GM18511 (cell line): ENCODE data around the gene POTEJ.
"Not testable (repeated sequence)": the region's sequence is repeated elsewhere in the genome, so short reads cannot be mapped to it uniquely, and the experiment has no call there.

ENCODE experiments used
- ATAC-seq: cut with Tn5 transposase; IDR thresholded peaks from one replicate; pipeline ENCODE4 v1.9.1; 2021; ENCODE audit warnings: mild to moderate bottlenecking, moderate library complexity; ENCODE audit not compliant: unreplicated experiment

POTEJ gene

DNA sequence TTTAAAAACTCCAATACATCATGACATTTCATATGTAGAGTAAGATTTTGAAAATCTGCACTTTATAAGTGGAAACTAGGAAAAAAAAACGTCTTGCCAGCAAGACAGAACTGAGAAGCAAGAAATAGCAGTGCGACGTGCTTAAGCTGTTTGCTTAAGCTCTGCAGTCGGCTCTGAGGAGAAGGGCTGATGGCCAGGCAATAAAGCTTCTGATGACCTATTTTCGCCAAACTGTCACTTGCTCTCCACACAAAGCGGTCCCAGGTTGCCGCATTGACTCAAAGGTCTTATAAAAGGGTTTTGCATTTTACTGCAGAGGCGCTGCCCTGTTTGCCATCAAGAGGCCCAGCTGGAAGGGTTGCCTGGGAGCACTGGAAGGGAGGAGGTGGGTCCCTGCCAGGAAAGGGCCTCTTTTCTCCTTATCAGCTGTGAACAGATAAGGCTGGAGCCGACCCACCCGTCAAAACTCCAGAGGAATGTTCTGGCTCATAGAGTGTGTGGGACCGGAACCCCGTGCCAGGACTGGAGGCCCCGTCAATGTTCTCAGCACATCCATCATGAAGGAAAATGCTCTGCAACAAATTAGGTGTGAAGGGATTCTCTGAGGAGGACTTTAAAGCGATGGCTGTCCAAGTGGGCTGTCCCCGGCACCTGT lies 9.5 kb upstream of the POTEJ start:
- ATAC-seq: not testable (repeated sequence)

DNA sequence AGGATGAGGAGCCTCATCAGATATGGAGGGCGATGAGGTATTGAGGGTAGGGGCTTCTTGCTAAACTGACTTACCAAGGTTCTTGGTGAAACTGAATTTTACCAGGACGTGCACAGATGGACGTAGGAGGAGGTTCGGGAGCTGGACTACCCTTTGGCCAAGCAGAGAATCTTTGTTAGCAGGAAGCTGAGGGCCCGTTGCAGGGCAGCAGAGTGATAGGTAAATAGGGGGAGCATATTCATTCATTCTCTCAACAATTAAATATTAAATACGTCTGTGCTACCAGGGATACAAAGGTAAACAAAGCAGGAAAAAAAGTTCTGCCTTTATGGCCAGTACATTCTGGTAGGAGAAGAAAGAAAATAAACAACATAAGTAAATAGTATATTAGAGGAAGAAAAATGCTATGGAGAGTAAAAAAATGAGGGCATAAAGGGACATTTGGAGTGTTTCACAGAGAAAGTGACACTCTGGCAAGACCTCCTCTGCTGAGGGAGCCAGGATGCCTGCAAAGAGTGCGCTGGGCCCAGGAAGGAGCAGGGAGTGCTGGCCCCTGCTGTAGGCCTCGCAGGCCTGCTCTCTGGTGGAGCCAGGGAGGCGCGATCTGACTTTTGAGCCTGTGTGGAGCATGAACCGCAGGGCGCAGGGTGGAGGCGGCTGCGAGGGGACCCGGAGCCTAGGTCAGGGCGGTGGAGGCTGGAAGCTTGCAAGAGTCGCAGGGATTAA lies 2.8 kb upstream of the POTEJ start:
- ATAC-seq: not testable (repeated sequence)

DNA sequence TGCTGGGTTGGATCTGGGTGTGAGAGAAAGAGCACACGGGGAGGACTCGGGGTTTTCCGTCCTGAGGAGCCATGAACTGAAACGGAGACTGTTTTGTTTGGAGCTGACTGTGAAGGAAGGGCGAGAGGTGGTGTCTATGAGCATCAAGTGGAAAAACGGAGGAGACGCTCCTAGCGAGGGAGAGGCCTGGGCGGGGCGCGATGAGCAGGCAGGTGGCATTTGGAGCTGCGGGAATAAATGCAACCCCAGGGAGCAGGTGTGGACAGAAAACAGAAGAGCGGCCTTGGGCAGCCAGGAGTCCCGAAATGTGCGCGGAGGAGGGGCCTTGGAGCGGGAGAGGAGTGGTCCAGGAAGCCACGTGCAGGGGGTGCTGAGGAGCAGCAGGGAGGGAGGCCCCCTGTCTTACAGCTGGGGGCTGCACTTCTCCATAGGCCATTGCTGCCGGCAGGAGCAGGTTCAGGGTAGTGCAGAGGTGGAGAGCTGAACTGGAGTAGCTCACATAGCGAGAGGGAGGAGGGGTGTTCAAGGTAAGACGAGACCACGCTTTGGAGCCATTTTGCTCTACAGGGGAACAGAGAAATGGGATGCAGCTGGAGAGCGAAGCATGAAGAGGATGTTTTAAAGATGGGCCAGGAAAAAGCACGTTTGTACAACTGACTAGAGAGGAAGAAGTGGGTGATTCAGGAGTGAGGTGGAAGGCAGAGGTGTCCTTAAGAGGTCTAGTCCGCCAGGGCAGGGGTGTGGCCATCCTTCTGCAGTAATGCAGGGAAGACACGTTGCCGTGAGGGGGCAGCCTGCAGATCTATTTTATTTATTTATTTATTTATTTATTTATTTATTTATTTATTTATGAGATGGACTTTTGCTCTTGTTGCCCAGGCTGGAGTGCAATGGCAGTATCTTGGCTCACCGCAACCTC lies 2.0 kb upstream of the POTEJ start:
- not testable (repeated sequence) for ATAC-seq

DNA sequence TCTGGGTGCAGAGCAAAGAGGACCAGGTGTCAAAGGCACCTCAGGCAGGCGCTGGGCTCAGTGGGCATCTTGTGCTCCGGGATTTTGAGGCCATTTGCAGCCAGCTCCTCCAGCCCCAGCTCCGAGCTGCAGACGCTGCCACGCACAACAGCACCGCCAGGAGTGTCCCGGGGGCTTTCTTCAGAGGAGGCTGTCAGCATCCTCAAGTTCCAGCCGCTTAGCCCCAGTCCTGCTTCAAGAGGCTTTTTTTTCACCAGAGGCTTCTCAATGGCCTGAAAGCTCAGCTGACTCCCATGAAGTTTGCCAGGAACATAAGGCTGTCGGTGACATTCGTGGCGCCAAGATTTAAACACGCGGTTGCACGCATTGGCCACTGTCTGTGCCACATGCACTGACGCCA lies 754 bp upstream of the POTEJ start:
- not testable (repeated sequence) for ATAC-seq

DNA sequence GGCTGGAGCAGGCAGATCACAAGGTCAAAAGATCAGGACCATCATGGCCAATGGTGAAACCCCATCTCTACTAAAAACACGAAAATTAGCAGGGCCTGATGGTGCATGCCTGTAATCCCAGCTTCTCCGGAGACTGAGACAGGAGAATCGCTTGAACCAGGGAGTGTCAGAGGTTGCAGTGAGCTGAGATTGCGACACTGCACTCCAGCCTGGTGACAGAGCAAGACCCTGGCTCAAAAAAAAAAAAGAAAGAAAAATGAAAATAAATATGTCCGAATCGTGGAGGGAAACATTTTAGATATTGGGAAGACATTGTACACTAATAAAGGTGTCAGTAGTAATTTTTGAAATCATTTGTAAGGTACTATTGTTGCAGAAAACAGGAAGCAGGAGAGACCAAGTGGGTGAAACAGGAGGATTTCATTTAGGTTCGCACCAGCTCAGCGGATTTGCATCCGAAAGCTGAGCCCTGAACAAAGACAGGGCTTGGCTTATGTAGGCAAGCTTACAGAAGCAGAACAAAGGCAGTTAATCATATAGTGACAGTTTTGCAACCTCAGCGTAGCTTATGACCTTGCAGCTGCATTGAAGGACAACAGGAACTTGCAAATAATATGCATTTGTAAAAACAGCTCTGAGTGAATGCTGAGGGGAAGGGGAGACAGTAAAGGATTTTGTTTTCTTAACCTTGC lies 17.7 kb downstream of the POTEJ start:
- not testable (repeated sequence) for ATAC-seq

DNA sequence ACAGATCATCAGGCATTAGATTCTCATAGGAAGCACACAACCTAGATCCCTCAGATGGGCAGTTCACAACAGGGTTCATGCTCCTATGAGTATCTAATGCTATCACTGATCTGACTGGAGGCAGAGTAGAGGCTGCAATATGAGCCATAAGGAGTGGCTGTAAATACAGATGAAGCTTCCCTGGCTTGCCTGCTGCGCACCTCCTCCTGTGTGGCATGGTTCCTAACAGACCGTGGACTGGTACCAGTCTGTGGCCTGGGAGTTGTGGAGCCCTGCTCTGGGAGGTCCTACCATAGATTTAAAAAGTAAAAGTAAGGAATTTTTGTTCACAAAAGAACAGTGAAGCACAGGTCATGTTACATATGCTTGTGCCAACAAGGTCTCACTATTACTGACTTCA lies 27.7 kb downstream of the POTEJ start:
- not testable (repeated sequence) for ATAC-seq

DNA sequence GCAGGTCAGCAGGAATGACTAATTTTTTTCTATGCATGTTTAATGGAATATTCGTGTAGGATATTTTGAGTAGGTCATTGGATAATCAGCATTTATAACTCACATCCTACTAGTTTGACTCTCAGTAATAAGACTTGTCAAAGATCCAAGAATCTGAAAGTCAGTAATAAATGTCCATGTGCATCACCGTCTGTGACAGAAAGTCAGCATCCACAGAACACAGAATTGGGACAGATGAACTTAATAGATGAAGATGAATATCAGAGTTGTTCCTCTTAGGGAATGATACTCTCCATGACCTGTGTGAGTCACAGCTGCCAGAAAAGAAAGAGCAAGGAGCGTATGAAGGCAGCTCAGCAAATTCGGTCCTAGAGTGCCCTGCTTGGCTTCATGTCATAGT lies 30.4 kb downstream of the POTEJ start:
- ATAC-seq: not testable (repeated sequence)

DNA sequence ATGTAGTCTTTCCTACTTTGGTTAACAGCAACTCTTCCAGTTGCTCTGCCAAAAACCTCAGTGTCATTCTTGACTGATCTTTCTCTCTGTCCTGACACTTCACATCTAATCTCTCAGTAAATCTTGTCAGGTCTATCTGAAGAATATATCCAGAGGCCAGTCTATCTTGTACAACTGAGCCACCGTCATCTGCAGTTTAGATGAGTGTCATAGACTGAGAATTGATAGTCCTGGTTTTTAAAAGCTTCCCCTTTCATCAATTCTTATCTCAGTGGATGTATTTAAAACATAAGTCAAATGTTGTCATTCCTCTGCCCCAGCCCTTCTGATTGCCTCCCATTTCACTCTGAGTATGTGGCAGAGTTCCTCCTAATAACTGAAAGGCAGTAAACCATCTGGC lies 38.0 kb downstream of the POTEJ start:
- not testable (repeated sequence) for ATAC-seq

DNA sequence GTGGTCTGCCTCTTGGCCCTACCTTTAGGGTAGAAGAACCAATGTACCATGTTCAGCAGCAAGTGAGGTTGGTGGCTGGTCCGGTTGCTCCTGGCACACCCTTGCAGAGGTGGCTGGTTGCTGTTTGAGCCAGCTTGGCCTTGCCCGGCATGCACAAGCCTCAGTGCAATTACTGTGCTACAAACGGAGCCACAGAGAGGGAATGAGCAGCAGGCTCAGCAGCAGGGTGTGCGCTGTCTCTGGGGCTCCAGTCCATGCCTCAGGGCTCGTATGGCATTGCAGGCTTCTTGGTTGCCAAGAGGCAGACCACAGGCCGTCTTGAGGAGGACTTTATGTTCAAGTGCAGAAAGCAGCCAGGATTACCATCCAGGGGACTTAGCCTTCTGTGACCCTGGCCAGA lies 53.3 kb downstream of the POTEJ start:
- ATAC-seq: not testable (repeated sequence)

DNA sequence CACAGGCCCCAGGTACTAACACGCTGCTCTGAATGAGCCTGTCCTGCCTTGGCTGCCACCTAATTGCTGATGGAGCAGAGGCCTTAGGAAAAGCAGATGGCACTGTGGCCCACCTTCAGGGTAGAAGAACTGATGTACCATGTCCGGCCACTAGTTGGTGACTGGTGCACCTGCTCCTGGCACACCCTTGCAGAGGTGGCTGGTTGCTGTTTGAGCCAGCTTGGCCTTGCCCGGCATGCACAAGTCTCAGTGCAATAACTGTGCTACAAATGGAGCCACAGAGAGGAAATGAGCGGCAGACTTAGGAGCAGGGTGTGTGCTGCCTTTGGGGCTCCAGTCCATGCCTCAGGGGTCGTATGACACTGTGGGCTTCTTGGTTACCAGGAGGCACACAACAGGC lies 54.4 kb downstream of the POTEJ start:
- not testable (repeated sequence) for ATAC-seq

DNA sequence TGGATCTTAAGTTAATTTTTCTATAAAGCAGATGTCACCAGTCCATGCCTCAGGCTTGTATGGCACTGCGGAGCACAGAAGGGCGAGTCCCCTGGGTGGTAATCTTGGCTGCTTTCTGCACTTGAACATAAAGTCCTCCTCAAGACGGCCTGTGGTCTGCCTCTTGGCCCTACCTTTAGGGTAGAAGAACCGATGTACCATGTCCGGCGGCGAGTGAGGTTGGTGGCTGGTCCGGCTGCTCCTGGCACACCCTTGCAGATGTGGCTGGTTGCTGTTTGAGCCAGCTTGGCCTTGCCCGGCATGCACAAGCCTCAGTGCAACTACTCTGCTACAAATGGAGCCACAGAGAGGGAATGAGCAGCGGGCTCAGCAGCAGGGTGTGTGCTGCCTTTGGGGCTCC lies 56.3 kb downstream of the POTEJ start:
- not testable (repeated sequence) for ATAC-seq

DNA sequence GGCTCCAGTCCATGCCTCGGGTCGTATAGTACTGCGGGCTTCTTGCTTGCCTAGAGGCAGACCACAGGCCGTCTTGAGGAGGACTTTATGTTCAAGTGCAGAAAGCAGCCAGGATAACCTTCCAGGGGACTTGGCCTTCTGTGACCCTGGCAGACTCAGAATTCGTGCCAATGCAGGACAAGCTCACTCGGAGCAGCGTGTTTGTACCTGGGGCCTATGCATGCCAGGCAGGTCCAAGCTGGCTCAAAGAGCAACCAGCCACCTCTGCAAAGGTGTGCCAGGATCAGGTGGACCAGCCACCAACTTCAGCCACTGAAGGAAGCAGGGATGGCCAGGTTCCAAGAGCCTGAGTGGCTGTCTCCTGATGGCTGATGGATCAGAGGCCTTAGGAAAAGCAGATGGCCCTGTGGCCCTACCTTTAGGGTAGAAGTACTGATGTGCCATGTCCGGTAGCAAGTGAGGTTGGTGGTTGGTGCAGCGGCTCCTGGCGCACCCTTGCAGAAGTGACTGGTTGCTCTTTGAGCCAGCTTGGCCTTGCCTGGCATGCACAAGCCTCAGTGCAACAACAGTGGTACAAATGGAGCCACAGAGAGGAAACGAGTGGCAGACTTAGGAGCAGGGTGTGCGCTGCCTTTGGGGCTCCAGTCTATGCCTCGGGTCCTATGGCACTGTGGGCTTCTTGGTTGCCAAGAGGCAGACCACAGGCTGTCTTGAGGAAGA lies 58.9 kb downstream of the POTEJ start:
- ATAC-seq: not testable (repeated sequence)

DNA sequence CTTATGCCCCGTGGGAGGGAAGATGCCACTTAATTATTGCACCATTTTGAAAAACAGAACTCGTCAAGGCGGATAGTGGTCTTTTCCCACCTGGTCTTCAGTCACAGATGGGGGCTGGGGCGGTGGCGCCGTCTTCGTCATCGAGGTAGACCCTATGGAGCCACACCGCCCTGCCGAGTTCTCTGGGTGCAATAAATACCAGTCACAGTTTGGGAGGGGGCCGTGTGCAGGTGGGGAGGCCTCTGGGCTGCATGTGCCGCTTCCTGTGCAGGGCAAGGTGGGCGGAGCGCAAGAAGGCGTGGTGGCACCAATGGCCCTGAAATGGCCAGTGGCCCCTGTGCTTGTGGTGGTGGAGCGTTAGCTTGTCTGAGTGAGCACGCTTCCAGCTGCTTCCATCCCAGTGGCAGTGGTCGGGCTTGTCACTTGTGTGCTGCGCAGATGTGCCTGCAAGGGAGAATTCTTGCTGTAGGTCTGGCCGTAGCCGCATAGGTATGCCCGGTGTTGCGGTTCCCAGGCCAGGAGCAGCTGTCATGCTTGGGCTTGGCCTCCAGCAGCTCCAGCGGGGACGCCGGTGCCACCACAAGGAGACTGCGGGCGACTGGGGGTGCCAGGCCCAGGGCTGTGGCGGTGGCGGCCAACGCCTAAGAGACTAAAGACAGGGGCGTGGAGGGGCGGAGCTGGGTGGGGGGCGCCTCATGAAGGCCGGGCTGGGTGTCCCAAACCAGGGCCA lies 81.0 kb downstream of the POTEJ start:
- ATAC-seq: not testable (repeated sequence)

DNA sequence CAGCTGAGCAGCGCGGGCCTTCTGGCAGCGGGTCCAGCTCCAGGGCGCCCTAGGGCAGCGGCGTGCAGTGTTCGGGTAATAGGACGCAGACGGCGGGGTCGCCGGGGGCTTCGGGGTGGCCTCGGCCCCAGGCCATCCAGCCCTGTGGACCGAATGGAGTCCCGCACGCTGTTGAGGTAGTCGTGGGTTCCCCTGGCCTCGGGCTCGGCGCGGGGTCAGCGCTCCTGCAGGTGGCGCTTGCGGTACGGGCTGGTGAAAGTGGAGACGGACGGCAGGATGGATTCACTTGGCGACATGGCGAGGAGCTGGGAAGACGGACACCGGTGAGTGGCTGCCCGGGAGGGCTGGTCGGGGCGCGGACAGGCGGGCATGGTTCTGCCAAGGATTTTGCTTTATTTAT lies 82.2 kb downstream of the POTEJ start:
- peak; percentile 77 for ATAC-seq

DNA sequence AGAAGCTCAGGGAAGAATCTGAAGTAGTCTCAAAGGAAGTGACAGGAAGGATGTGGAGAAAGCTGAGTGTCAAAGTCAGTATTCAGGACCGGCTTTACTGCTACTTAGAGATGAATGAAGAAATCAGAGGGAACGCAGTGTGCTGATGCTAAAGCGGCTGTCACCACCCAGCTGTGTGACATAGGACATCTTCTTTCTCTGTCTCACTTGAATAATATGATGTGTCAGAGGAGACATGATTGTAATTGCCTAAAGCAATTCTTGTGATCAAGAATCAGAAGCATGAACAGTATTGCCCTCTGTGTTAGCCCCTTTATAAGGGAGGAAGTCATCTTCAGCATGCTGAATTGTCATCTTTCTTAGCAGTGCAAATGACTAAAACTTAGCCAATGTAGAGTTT lies 92.0 kb downstream of the POTEJ start:
- ATAC-seq: not testable (repeated sequence)
